HG03064 (cell line): ENCODE measurements around the gene MRPL21.

Source experiments
- ATAC-seq: cut with Tn5 transposase; IDR thresholded peaks from one replicate; pipeline ENCODE4 v1.9.1; 2021; ENCODE audit warnings: low read depth; ENCODE audit not compliant: unreplicated experiment

Gene MRPL21

DNA sequence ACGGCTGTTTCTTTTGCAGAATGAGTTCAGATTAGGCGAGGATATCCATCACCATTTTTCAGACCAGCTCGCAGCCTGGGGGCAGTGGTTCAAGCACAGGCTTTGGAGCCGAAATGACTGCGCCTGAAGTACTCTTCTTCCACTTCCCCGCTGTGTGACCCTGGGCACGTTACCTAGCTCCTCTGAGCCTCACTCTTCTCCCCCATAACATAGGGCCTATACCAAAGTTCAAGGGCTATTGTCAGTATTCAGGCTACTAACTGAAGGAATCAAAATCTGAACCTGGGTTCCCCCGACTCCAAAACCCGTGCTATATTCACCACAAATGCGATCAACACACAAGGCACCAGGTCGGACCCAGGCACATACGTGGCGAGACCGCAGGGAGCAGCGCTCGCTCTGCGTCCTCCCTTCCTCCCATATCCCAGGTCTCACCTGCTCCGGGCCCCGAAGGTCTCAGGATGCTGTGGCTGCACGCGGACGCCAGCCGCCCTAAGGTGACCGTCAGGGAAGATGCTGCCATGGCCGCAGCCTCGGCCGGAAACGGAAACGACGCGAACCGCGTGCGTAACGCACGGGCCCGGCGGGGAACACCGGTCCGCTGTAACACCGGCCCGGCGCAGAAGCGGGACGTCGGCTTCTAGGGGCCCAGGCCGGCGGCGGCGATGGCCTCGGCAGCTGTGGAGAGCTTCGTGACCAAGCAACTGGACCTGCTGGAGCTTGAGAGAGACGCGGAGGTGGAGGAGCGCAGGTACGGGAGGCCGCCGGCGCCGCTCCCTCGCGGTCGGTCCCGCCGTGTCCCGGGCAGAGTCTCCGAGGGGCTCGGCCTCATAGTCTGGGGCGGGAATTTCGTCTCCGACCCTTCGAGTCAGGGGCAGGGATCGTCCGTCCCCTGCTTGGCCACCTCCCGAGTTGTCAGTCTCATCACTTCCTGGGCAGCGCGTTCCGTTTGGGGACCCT, at the start of gene MRPL21, which contains the start of gene IGHMBP2:
Gene MRPL21, minus strand, starts transcription at position 545 of the 960 bp plus-strand sequence. Its CDS starts 22 bp downstream, at position 523.
Gene IGHMBP2, plus strand, starts transcription at position 604 of the 960 bp plus-strand sequence. Its CDS starts 62 bp downstream, at position 666.
- peak; percentile 87 for ATAC-seq

DNA sequence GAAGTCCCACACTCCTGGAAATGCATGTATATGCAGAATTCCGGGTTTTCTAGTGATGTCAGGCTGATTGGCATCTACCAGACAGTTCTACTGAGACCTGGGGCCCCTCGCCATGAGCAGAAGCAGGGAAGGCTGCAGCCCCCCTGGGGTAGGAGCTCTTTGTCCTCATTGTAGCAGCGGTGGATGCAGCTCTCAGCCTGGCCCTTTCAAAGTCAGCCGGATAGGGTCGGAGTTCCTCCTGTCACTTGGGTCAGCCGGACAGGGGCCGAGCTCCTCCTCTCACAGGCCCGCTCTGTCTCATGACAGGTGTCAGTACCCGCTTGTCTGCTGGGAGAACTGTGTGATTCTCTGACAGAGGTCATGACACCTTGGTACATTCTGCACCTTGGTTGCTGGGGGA, 47.1 kb upstream of the MRPL21 start:
- ATAC-seq: no peak

DNA sequence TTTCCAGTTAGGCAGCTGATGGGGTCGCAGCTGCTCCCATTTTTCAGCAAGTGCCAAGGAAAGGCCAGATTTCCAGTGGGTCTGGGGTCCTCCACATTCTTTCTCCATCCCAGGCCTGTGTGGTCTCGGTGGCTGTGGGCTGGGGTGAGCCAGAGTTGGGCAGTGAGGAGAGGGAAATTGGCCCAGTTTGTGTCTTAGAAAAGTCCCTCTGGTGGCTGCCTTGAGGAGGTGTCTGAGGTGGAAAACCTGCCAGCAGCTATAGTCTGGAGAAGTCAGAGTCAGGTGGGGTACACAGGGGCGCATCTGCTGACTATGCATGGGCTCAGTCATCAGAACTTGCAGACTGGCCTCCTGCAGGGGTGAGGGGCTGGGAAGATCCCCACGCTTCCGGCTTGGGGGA, 46.6 kb upstream of the MRPL21 start:
- no peak for ATAC-seq

DNA sequence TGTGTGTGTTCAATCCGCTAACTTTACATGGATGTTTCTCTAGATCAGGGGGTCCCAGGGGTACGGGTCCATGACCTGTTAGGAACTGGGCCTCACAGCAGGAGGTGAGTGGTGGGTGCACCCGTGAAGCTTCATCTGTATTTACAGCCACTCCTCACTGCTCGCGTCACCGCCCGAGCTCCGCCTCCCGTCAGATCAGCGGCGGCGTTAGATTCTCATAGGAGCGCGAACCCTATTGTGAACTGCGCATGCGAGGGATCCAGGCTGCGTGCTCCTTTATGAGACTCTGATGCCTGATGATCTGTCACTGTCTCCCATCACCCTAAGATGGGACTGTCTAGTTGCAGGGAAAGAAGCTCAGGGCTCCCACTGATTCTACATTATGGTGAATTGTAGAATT, 45.3 kb upstream of the MRPL21 start:
- ATAC-seq: no peak

DNA sequence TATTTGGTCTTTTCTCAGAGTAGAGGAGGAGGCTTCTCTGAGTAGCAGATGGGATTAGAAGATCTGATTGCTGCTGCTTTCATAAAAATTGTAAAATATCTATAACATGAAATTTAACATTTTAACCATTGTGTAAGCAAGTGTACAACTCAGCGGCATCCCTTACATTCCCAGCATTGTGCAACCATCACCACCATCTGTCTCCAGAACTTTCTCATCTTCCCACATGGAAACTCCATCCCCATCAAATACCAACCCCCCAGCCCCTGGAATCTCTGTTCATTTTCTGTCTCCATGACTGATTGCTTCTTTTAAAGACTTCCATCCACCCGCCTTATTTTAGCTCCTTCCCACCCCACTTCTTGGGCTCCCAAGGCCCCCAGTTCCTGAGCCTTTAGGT, 44.9 kb upstream of the MRPL21 start:
- no peak for ATAC-seq

DNA sequence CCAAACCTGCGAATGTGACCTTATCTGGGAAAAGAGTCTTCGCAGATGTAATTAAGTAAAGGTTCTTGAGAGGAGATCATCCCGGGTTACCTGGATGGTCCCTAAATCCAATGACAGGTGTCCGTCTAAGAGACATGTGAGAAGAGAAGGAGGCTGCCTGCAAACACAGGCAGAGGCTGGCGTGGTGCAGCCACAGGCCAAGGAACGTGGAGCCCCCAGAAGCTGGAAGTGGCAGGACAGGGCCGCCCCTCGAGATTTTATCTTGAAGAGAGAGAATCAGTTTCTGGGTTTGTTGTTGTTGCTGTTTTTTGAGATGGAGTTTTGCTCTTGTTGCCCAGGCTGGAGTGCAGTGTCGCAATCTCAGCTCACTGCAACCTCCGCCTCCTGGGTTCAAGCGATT, 43.5 kb upstream of the MRPL21 start:
- no peak for ATAC-seq

DNA sequence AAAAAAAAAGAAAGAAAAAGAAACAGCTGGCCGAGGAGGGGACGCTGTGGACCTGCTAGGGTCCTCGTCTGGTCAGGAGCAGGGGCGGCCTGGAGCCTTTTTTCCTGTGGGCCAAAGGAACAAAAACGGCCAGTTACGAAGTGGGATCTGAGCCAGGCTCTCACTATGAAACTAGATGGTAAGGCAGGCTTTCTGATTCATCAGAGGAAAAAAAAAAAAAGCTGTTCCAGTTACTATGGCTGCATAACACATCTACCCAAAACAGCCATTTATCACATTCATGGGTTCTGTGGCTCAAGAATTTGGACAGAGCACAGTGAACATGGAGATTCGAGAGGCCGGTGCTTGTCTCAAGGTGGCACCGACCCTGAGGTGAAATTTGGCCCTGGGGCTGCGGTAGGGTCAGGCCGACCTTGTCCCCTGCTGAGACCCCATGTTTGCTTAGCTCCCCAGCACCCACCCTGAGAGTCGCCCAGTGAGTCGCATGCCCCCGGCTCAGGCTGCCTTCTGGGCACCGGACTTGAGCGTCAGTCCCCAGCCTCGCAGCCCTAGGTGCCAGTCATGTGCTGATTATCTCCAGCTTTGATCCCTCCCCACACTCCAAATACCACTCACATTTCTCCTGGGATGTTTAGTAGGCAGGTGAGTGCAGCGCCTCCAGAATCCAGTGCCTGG, 42.9 kb upstream of the MRPL21 start:
- ATAC-seq: no peak

DNA sequence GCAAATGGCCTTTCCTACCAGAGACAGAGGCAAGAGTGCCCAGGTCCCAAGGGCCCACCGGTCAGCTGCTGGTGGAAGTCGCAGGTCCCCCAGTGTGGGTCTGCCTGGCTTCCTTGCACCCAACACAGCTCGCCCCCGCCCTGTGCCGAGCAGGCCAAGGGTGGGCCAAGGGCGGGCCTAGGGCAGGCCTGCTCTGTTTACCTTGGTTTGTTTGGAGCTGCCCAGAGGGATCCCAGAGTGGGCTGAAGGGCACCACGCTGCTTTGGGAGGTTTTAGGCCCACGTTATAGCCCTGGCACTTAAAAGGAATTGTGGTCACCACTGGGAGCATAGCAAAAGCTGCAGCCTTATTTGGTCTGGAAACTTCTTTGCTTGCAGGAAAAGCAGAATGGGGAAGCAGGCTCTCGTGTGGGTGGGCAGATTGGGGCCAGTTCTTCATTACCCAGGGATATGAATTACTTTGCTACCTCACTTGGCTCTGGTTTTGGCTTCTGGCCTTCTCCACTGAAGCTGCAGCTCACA, 39.2 kb upstream of the MRPL21 start:
- ATAC-seq: no peak

DNA sequence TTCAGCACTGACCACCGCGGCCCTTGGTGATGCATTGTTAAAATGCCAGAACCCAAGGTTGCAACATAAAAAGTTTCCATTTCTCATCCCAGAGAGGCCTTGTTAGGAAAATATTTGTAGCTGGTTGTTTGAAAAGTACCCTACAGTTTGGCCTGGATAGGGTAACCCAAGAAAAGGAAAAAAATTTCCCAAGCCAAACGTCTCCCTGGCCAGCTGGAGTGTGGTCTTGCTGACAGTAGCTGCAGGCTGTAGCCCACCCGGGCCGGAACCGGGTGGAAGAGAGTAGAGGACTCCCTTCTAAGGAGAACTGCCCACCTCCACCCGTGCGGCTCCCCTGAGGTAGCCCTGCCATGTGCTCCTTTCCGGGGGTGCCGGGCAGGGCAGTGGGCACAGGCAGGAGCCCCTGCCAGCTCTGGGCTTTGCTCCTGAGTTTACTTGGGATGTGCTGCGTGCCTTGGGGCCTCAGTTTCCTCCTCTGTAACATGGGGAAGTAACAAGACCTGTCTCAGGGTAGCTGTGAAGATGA, 38.5 kb upstream of the MRPL21 start:
- no peak for ATAC-seq

DNA sequence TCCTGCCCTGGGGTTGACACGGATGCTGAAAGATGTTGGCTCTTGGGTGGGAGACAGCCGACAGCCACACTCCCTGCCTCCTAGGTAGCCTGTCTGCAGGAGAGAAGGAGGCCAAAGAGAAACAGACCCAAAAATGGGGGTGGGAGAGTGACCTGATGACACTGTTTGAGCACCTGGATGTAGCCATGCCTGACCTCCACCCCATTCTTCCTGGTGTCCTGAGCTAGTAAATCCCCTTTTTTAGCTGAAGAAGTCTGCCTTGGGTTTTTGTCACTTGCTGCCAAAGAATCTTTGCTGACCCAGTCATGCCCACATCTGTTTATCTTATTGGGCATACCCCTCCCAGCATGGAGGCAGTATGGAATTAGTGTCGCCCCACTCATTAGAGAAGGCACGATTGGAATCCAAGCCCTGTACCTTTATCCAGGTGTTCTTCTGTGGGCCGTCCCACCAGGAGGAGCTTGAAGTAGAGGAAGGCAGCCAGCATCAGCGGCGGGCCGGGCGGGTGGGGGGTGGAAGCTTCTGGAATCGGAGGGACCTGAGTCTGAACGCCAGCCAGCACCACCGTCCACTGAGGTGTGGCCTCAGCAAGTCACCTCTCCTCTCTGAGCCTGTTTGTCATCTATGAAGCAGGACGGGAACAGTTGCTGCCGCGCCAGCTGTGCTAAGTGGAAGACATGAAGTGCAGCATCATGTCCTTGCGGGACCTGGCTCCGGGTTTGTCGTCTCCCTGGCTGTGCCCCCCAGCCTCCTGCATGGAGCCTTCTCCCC, 37.9 kb upstream of the MRPL21 start:
- no peak for ATAC-seq

DNA sequence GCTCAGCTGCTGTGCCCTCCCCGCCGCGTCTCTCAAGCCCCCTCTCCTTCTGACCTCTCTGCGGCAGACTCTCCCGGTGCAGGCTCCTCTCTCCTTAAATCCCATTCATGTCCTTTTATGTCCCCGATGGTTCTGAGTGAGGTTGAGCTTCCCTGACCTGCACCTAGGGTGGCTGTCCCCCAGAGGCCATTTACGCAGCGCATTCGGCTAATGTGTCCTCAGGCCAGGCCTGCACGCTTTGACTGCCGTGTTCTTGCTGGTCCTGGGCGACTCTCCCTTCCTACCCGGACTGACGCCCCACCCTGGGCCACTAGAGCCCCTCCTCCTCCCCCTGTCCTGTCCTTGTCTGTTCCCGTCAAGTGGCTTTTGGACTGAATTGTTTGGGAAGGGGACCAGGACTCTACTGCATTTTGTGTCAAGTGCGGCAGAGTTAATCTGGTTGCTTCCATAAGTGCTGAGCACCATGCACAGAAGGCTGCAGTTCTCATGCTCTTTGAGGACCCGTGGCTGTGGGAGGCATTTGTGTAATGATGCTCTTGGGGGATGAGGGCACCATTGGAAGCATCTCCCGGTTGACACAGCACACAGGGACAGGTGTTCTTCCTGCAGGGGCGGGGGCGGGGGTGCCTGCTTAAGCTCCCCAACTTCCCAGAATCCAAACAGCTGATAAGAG, 37.2 kb upstream of the MRPL21 start:
- no peak for ATAC-seq

DNA sequence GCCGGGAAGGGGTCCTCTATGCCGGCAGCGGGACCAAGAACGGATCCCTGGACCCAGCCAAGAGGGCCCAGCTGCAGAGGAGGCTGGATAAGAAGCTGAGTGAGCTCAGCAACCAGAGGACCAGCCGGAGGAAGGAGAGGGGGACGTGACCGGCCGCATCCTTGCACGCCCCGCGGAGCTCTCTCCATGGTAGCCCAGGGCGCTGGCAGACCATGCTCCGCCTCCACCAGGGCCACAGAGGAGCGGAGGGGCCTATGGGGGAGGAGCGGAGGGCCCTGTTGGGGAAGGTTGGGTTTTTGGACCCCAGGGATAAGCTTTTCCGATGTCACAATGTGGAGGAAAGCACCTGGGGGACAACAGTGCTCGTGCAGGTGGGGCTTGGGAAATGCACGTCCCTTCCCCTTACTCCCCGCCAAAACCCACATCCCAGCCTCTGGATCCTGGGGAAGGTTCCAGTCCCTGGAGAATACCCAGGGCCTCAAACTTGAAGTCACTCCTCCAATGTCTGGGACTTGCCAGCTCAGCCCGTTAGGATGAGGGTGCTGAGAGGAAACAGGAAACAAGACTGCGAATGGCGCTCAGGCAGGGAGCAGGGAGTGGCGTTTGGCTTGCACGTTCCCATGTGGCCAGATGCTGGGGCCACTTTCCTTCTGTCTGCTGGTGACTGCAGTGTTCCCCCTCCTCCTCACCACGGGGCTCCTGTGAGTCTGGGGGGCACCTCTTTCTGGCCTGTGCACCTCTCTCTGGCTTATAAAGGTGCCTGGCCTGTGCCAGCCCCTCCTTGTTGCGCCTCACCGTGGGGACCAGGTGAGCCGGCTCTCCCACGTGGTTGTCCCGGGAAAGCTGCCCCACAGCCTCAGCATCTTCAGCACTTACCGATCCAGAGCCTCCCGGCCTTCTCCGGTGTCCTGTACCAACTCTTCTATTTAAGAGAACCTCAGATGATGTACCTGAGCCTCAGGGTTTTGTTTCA, 36.2 kb upstream of the MRPL21 start:
- no peak for ATAC-seq

DNA sequence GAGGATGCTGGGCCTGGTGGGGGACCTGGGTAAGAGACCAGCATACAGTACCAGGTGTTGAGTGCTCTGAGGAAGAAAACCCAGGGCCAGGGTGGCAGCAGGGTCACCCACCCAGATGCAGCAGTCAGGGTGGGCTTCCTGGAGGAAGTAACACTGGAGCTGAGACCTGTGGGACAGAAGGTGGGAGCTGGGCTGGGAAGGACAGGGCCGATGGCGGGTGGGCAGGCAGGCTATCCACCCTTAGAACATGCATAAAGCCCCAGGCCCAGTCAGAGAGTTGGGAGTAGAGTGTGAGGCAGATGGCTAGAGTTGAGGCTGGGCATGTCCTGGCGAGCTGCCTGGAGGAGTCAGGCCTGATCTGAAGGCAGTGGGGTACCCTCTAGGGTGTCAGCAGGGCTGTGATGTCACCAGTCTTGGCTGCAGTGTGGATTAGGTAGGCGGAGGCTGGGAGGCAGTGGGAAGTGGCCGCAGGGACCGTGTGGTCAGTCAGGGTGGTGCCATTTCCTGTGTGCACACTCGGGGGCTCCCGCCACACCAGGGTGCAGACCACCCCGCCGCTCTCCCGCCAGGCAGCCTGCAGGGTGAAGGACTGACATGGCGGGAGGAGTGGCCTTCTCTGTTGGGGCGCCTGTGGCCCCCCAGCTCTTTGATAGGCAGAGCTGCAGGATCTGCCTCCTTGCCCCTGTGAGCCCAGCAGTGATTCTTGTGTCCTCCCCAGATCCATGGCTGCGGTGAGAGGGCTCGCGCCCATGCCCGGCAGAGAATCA, 35.4 kb upstream of the MRPL21 start:
- ATAC-seq: no peak

DNA sequence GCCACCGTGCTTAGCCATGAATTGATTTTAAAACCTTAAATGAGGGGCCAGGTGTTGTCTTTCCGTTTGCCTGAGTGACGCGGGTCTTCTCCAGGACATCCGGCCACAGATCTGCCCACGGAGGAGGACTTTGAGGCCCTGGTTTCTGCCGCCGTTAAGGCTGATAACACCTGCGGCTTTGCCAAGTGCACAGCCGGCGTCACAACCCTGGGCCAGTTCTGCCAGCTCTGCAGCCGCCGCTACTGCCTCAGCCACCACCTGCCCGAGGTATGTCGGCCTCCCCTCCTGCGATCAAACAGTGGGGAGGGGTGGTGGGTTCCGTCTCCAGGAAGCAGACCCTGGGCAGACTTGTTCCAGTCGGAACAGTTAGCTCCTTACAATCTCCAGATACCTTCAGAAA, 34.5 kb upstream of the MRPL21 start:
- ATAC-seq: no peak

DNA sequence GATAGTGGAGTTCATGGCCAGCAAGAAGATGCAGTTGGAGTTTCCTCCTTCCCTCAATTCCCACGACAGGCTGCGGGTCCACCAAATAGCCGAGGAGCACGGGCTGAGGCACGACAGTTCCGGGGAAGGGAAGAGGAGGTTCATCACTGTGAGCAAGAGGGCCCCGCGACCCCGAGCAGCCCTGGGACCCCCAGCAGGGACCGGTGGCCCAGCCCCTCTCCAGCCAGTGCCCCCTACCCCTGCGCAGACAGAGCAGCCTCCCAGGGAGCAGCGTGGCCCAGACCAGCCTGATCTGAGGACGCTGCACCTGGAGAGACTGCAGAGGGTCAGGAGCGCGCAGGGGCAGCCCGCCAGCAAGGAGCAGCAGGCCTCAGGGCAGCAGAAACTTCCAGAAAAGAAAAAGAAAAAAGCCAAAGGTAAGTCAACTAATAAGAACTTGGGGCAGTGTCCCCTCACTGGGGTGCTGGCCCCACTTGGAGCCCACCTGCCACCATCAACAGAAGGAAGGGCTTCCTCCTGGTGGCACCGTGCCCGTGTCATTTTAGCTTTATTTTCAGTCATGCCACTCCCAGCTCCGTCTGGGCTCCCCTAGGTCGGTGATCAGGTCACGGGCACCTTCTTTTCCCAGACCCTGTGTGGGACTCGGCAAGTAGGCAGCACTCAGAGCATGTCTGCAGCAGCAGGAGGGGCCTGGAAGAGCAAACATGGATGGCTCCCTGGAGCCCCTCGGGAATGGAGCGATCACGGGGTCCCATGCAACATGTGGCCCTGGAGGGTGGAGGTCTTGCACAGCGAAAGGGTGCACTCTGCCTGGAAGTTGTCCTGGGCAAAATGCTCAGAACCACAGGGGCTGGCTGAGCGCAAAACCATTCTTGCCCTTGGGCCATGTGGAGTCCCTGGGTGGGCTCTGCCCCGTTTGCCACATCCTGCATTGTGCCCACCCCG, 33.3 kb upstream of the MRPL21 start:
- no peak for ATAC-seq

DNA sequence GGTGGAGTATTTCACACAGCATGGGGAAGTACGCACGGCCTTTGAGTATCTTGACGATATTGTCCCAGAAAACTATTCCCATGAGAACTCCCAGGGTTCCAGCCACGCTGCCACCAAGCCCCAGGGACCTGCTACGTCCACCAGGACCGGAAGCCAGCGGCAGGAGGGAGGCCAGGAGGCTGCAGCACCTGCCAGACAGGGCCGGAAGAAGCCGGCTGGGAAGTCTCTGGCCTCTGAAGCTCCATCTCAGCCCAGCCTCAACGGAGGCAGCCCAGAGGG, 32.7 kb upstream of the MRPL21 start:
- no peak for ATAC-seq
